Endothelial cell of umbilical vein (primary cell): ENCODE measurements around the gene CISH. TPM values are rescaled to one million over a fixed set of nuclear protein-coding genes. Genes with fewer than 3 reads are reported as not detected.

Experiments used
- BruUV-seq: library from RNA; stranded (reverse); fragments of 400-500 nt; replicated peaks from 2 replicates; lab custom pipeline; 2021; lab: Mats Ljungman, UMichigan
- CTCF ChIA-PET: fragments of 300-600, 350-600 bp; sonication (Branson Sonifier 250); formaldehyde crosslinking; loops from one replicate; lab custom pipeline; 2021; ENCODE audit warnings: antibody characterized with exemption, inconsistent platforms; lab: Charles Lee
- POLR2A ChIA-PET: fragments of 300-600, 350-600 bp; sonication (Branson Sonifier 250); formaldehyde crosslinking; loops from one replicate; lab custom pipeline; 2021; ENCODE audit warnings: antibody characterized with exemption, inconsistent platforms; lab: Charles Lee
- DNase-seq: peaks from one replicate; pipeline ENCODE4 v3.0.0-alpha.2; 2011; ENCODE audit warnings: low read depth, low spot score
- FAIRE-seq: peaks from 2 replicates; lab custom pipeline; 2011; peaks lifted over from hg19 to GRCh38; lab: Jason Lieb, UNC
- H2AFZ ChIP-seq: 2 replicates; pipeline ENCODE4 v1.6.0; 2012; ENCODE audit warnings: low read depth, low read length, control low read depth, inconsistent platforms
- H3K27ac ChIP-seq: 2 replicates; pipeline ENCODE4 v1.5.1; 2011; ENCODE audit warnings: low read depth, mild to moderate bottlenecking, control low read depth, low read length, moderate library complexity; ENCODE audit not compliant: insufficient read depth
- H3K27me3 ChIP-seq, 2 experiments: 2 replicates each; pipeline versions ENCODE4 v1.6.0 to v1.6.1; 2011; ENCODE audit warnings: low read length in 2 of 2, mixed read lengths in 1 of 2; ENCODE audit not compliant: control insufficient read depth in 2 of 2, insufficient read depth in 2 of 2
- H3K36me3 ChIP-seq, 2 experiments: 2 replicates in 1 of 2; 3 replicates in 1 of 2; pipeline ENCODE4 v1.5.1; 2011; ENCODE audit warnings: low read length in 2 of 2, mild to moderate bottlenecking in 1 of 2, moderate library complexity in 1 of 2; ENCODE audit not compliant: control insufficient read depth in 2 of 2, insufficient read depth in 2 of 2; ENCODE audit errors: extremely low read depth in 1 of 2
- H3K4me1 ChIP-seq: 3 replicates; pipeline ENCODE4 v1.5.1; 2011; ENCODE audit warnings: mild to moderate bottlenecking, low read length; ENCODE audit not compliant: control insufficient read depth, insufficient read depth; ENCODE audit errors: extremely low read depth
- H3K4me2 ChIP-seq: 2 replicates; pipeline ENCODE4 v1.6.1; 2011; ENCODE audit warnings: low read length, control low read depth, mixed read lengths; ENCODE audit not compliant: insufficient read depth
- H3K4me3 ChIP-seq, 3 experiments: fragments of 200-600 bp in 1 of 3; sonication (generic), shearing (Covaris generic) in 1 of 3; replicated peaks in 1 of 3; 2 replicates each; pipeline ENCODE4 v1.5.1; 2011 to 2016; ENCODE audit warnings: control low read depth in 3 of 3, low read length in 3 of 3, mild to moderate bottlenecking in 2 of 3, inconsistent platforms in 1 of 3, low read depth in 1 of 3, moderate library complexity in 1 of 3; ENCODE audit not compliant: insufficient read depth in 1 of 3
- H3K79me2 ChIP-seq: 2 replicates; pipeline ENCODE4 v1.6.0; 2012; ENCODE audit warnings: low read length, inconsistent platforms; ENCODE audit not compliant: control insufficient read depth, insufficient read depth
- H3K9ac ChIP-seq: replicated peaks from 2 replicates; pipeline ENCODE3; 2011; ENCODE audit warnings: low read length, control low read depth; ENCODE audit not compliant: insufficient read depth; ENCODE audit errors: extremely low read depth
- H3K9me1 ChIP-seq: replicated peaks from 3 replicates; pipeline ENCODE4 v1.6.0; 2011; ENCODE audit warnings: mild to moderate bottlenecking, low read length; ENCODE audit not compliant: control insufficient read depth, insufficient read depth; ENCODE audit errors: extremely low read depth
- H3K9me3 ChIP-seq: replicated peaks from 2 replicates; pipeline ENCODE4 v1.5.1; 2012; ENCODE audit warnings: low read length, inconsistent platforms; ENCODE audit not compliant: control insufficient read depth, insufficient read depth
- H4K20me1 ChIP-seq: replicated peaks from 2 replicates; pipeline ENCODE3; 2011; ENCODE audit warnings: mild to moderate bottlenecking, low read length; ENCODE audit not compliant: control insufficient read depth, insufficient read depth; ENCODE audit errors: extremely low read depth
- CTCF ChIP-seq, 2 donors: IDR thresholded peaks; 1 replicate in 1 of 2; 2 replicates in 1 of 2; pipeline ENCODE4 v1.5.1; 2011; ENCODE audit warnings: low read length in 2 of 2, mild to moderate bottlenecking in 2 of 2, moderate library complexity in 2 of 2, control low read depth in 1 of 2, inconsistent platforms in 1 of 2, low read depth in 1 of 2; ENCODE audit not compliant: insufficient read depth in 1 of 2; ENCODE audit errors: extremely low read depth in 1 of 2
- EZH2 ChIP-seq: IDR thresholded peaks from 2 replicates; pipeline ENCODE4 v1.6.1; 2012; ENCODE audit warnings: borderline replicate concordance, low read depth, mild to moderate bottlenecking, moderate library complexity, low read length, inconsistent platforms; ENCODE audit not compliant: severe bottlenecking
- FOS ChIP-seq: IDR thresholded peaks from 2 replicates; pipeline ENCODE4 v1.6.1; 2011; ENCODE audit warnings: mild to moderate bottlenecking, low read length, moderate library complexity, borderline replicate concordance; ENCODE audit not compliant: insufficient read depth
- GATA2 ChIP-seq: IDR thresholded peaks from 2 replicates; pipeline ENCODE4 v1.7.0; 2011; ENCODE audit warnings: low read depth, mild to moderate bottlenecking, moderate library complexity, mixed read lengths, low read length; ENCODE audit not compliant: insufficient read length, insufficient read depth
- JUN ChIP-seq: IDR thresholded peaks from 2 replicates; pipeline ENCODE4 v1.6.1; 2011; ENCODE audit warnings: borderline replicate concordance, low read depth; ENCODE audit not compliant: insufficient read length, insufficient read depth
- MYC ChIP-seq: IDR thresholded peaks from one replicate; pipeline ENCODE4 v1.6.1; 2011; ENCODE audit warnings: mild to moderate bottlenecking, low read depth, low read length
- POLR2A ChIP-seq: IDR thresholded peaks from 2 replicates; pipeline ENCODE4 v1.6.1; 2012; ENCODE audit warnings: low read depth, mild to moderate bottlenecking, control low read depth, low read length
- POLR2AphosphoS5 ChIP-seq: IDR thresholded peaks from 2 replicates; pipeline ENCODE4 v1.6.1; 2012; ENCODE audit warnings: low read depth, mild to moderate bottlenecking, control low read depth, low read length, moderate library complexity; ENCODE audit not compliant: insufficient read depth
- dilution Hi-C: fragments of 300-500 bp; cut with MboI; formaldehyde crosslinking; loops from one replicate; pipeline ENCODE4 v1.15.0; 2019; ENCODE audit warnings: low sequenced_read_pairs; ENCODE audit not compliant: extremely low pct_ligation_motif_present
- intact Hi-C: fragments of 100-400 bp; cut with micrococcal nuclease; formaldehyde crosslinking; loops from one replicate; pipeline ENCODE4 v1.10.0; 2022
- polyA plus RNA-seq, 4 experiments: library from polyadenylated mRNA; depleted of rRNA in 3 of 4; stranded (reverse) in 3 of 4; unstranded in 1 of 4; fragments of >200 nt; gene quantifications; 2 replicates each; pipeline versions ENCODE4 v1.2.1 to v1.2.3, GENCODE V29; 2011 to 2012; ENCODE audit warnings: missing spikeins in 1 of 4
- total RNA-seq: library from RNA; stranded (reverse); gene quantifications from 2 replicates; pipeline ENCODE4 v1.2.3, GENCODE V29; 2021
- TF ChIP-seq, protein P1 (sequence below): IDR thresholded peaks from 2 replicates; pipeline ENCODE4 v1.6.1; 2011; ENCODE audit not compliant: insufficient read depth, insufficient read length

CISH gene
- total and polyA plus RNA-seq, 2 donors (not counting 3 experiments of a cell fraction or from before 2014, with no cell fraction given): 2.2 to 4.1 TPM

GRCh38 chr3:50588759-50589433 is 22.7 kb downstream of the CISH start:
- CTCF ChIA-PET: interaction anchor here (1.7 to 2.4 kb wide), 2 partner anchors 13 to 23 kb away, joined by 4 to 6 read pairs; partner anchors contain the start of gene CISH

More at GRCh38 chr3:50588759-50589433, 22.7 kb downstream of the CISH start:
- Histone ChIP-seq H3K36me3 (no peaks in the 10 kb centered on the region), H2AFZ (no peak overlapping the region), H3K27ac (no peak overlapping the region), H4K20me1 (no peaks in the 10 kb centered on the region), H3K9ac (no peak overlapping the region), H3K4me3 (no peak overlapping the region), H3K79me2 (no peaks in the 10 kb centered on the region), H3K4me2 (no peak overlapping the region), H3K27me3 (no peaks in the 10 kb centered on the region), H3K4me1 (no peaks in the 10 kb centered on the region), H3K9me3 (no peaks in the 10 kb centered on the region), H3K9me1 (no peaks in the 10 kb centered on the region)
- POLR2A ChIA-PET: interaction anchor here (1.2 kb wide), 1 partner anchor 23 kb away, joined by 4 read pairs; the partner anchor contains the start of gene CISH
- TF ChIP-seq, protein P1, sequence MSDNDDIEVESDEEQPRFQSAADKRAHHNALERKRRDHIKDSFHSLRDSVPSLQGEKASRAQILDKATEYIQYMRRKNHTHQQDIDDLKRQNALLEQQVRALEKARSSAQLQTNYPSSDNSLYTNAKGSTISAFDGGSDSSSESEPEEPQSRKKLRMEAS: no peak
- TF ChIP-seq FOS: no peak
- TF ChIP-seq JUN: no peak
- TF ChIP-seq POLR2A: no peak
- no peak for TF ChIP-seq POLR2AphosphoS5
- TF ChIP-seq GATA2: no peak
- no peak for TF ChIP-seq EZH2
- no peak for TF ChIP-seq CTCF (IDR thresholded peaks at IDR 0.05; ENCODE audit: extremely low read depth in 1 of 2, insufficient read depth in 1 of 2, low read depth in 1 of 2, low read length in 2 of 2)
- no peak for TF ChIP-seq MYC
- DNase-seq (no peak), FAIRE-seq (no peak)
- intact Hi-C loops: no loop called here
- dilution Hi-C loops: no loop called here
- BruUV-seq: no TSS peak
